T-helper 1 cell treated with Interleukin-12 subunit alpha and Interleukin-12 subunit beta and Interleukin-4 antibody, amounts not matched to agents 30 ng/mL and 1 ng/mL, for 36 hours (primary cell): ENCODE results near the gene CHRND. TPM values are rescaled to one million over a fixed set of nuclear protein-coding genes. Genes with fewer than 3 reads are reported as not detected.
"Not testable (repeated sequence)": the region's sequence is repeated elsewhere in the genome, so short reads cannot be mapped to it uniquely, and the experiment has no call there.

ENCODE experiments used
- intact Hi-C: fragments of 100-400 bp; cut with micrococcal nuclease; formaldehyde crosslinking; loops from one replicate; pipeline ENCODE4 v1.15.1; 2024
- total RNA-seq: library from RNA; stranded (reverse); gene quantifications from 2 replicates; pipeline ENCODE4 v1.2.3, GENCODE V29; 2022

CHRND gene
- total RNA-seq, 1 donor from 2014 or later = not detected

DNA sequence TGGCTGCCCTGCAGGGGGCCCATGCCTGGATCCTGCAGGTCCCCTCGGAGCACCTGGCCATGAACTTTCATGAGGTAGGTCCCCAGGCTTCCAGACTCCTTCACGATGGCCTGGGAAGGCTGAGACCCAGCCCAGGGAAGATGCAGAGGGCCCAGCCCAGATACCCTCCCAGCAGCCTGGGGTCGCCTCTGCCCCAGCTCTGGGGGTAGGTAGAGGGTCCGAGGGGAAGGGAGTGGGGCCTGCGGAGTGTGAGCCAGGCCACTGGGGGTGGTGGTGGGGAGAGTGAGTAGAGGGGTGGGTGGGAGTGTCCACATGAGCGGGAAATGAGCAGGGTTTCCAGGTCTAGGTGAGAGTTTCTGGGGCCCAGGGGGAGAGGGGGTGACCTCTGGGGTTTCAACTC, 1.2 kb upstream of the CHRND start:
- intact Hi-C loops = loop anchor here (10.0 kb wide), 1 partner anchor 620 kb away; no protein-coding TSS in a partner anchor

DNA sequence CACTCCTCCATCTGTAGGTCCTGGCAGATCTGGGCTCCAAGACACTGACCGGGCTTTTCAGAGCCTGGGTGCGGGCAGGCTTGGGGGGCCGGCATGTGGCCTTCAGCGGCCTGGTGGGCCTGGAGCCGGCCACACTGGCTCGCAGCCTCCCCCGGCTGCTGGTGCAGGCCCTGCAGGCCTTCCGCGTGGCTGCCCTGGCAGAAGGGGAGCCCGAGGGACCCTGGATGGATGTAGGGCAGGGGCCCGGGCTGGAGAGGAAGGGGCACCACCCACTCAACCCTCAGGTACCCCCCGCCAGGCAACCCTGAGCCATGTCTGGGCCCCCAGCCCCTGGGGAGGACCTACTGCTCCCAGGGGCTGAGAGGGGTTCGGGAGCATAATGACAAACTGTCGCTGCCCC, 761 bp upstream of the CHRND start:
- intact Hi-C loops = loop anchor here (10.0 kb wide), 1 partner anchor 620 kb away; no protein-coding TSS in a partner anchor

DNA sequence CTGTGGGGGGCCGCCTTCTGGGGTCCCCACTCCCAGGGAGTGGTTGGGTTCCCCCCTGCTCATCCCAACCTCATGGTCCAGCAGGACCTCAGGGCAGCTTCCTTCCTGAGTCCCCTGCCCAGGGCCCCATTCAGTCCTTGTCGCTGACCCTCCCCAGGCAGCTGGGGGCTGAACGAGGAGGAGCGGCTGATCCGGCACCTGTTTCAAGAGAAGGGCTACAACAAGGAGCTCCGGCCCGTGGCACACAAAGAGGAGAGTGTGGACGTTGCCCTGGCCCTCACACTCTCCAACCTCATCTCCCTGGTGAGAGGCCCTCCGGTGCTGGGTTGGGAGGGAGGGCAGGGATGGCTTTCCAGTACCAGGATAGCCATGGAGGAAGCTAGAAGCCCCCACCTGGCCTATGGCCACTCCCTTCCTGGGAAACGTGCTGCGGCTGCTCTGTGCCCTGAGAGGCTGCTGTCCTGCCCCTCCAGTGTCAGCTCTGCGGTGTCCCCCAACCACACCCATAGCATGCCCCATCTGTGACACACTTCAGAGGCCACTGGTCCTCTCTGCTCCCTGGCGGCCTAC, 497 bp downstream of the CHRND start:
- intact Hi-C loops = loop anchor here (10.0 kb wide), 1 partner anchor 622 kb away; no protein-coding TSS in a partner anchor

DNA sequence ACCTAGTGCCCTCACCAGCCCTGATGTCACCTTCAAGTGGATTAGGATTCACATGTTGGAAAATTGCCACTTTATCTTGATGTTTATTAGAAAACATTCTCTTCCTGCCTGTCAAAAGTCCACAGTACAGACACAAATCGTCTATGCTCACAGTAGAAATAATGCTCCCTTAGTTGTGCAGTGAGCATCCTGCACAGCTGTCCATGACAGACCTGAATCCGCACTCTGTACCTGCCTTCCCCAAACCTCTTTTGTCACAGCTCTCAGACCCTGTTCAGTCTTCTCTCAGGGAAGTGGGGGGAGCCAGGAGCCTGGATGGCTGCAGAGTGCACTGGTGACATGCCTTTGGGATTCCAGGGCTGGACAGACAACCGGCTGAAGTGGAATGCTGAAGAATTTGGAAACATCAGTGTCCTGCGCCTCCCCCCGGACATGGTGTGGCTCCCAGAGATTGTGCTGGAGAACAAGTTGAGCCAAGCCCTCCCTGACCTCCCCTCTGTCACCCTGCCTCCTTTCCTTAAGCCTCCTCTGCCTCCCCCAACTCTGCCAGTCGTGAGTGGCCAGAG, 2.0 kb downstream of the CHRND start:
- intact Hi-C loops = loop anchor here (10.0 kb wide), 1 partner anchor 623 kb away; no protein-coding TSS in a partner anchor

DNA sequence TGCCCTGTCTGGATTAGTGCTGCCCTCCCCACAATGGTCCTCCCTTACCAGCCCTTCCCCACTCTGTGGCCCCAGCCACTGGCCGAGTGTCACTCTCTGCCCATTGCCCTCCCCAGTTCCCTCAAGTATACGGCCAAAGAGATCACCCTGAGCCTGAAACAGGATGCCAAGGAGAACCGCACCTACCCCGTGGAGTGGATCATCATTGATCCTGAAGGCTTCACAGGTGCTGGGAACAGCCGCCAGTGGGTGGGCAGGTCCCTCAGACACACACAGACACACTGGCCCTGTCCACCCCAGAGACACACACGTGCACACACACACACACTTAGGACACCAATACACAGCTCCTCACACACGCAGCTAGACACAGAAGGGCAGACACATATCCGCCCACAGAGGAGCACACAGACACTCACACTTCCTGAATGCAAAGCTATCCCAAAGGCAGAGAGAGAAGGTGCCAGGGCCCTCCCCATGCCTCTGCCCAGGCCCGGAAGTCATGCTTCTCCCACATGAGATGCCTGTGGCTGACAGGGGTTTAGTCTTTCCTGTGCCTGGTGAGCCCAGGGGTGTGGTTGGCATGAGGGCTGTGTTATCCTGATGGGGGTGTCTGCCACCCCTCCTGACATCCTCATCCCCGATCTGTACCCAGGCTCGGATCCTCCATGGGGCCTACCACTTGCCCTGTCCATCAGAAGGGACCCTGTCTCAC, 2.9 kb downstream of the CHRND start:
- intact Hi-C loops = loop anchor here (10.0 kb wide), 1 partner anchor 624 kb away; no protein-coding TSS in a partner anchor

DNA sequence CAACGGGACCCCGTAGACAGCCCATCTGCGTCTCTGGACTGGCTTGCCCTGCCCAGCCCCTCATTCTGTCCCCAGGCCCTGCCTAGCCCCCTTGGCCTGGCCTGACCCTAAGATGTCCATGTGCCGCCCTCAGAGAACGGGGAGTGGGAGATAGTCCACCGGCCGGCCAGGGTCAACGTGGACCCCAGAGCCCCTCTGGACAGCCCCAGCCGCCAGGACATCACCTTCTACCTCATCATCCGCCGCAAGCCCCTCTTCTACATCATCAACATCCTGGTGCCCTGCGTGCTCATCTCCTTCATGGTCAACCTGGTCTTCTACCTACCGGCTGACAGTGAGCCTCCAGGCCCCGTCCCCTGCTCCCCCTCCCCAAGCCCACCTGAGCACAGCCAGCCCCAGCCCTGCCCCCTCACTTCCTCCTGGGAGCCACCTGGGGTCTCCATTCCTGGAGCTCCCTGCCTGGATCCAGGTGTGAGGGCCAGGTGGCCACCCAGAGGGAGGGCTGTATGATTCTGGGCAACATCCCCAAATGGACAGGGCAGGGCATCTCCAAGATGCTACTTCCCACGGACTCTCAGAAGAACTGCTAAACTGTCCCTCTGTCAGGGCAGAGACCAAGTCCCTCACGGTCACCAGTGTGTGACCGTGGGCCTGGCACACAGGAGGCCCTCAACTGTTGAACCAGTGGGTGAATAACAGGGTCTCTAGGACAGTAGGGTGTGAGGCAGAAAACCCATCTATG, 4.0 kb downstream of the CHRND start:
- intact Hi-C loops = loop anchor here (10.0 kb wide), 1 partner anchor 625 kb away; no protein-coding TSS in a partner anchor

DNA sequence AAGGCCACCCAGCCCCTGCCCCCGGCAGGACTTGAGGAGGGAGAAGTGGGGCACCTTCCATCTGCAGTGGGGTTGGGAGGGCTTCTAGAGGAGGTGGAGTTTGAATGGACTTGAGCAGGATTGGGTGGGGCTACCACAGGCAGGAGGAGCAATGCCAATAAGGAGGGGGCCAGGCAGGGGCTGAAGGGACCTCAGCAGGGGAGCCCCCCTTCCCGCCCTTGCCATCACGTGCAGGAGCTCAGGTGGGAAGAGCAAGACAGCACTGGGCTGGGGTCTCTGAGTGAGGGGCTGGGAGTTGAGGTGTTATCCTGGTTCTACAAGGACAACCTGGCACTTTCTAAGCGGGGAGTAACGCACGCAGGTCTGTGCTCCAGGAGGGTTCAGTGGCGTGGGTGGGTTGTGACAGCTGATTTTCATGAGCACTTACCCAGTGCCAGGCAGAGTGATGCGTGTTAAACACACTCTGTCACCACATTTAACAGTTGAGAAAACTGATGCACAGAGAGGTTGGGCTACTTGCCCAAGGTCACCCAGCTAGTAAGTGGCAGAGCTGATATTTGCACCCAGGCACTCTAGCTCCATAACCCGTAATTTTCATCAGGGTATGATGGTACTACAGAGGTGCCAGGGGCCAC, 4.8 kb downstream of the CHRND start:
- intact Hi-C loops = no loop called here

DNA sequence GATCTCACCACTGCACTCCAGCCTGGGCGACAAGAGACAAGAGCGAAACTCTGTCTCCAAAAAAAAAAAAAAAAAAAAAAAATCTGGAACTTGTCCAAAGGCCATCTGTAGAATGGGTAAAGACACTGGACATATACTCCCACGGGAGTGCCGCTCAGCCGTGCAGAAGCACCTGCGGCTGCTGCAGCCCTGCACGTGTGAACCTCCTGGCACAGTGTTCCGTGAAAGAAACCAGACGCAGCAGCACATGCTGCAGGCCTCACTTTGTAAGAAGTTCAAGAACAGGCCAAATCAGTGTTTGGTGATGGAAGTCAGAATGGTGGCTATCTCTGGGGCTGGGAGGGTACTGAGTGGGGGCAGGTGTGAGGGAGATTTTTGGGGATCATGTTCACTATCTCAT, 6.5 kb downstream of the CHRND start:
- intact Hi-C loops = no loop called here

DNA sequence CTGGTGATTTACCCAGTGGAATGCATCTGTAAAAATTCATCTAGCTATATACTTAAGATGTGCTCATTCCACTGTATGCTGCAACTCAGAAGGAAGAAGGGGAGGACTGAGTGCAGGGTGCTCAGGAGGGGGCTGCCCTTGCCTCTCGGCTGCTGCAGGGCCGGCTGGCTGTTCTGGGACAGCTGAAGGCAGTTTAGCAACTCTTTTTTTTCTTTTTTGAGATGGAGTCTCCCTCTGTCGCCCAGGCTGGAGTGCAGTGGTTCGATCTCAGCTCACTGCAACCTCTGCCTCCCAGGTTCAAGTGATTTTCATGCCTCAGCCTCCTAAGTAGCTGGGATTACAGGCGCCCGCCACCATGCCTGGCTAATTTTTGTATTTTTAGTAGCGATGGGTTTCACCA, 6.9 kb downstream of the CHRND start:
- intact Hi-C loops = not testable (repeated sequence)

DNA sequence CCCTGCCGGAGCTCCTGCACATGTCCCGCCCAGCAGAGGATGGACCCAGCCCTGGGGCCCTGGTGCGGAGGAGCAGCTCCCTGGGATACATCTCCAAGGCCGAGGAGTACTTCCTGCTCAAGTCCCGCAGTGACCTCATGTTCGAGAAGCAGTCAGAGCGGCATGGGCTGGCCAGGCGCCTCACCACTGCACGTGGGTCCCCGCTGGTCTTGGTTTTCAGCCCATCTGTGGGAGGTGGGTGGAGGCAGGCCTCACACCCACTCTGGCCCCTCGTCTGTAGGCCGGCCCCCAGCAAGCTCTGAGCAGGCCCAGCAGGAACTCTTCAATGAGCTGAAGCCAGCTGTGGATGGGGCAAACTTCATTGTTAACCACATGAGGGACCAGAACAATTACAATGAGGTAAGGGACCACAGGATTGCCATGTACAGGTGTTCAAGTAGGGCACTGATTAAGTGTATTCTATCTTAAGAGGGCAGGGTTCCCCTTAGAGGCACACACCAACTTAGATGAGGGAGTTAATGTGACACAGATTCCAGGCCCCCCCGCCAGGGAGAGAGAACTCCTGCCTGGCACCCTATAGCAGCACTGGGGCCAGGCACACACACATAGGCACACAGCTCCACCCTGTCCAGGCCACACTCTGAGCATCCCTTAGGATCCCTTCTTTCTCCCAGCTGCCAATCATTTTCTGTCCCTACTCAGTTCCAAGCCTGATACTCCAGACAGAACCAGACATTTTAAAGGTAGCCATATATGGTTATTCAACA, 8.2 kb downstream of the CHRND start:
- intact Hi-C loops = no loop called here

DNA sequence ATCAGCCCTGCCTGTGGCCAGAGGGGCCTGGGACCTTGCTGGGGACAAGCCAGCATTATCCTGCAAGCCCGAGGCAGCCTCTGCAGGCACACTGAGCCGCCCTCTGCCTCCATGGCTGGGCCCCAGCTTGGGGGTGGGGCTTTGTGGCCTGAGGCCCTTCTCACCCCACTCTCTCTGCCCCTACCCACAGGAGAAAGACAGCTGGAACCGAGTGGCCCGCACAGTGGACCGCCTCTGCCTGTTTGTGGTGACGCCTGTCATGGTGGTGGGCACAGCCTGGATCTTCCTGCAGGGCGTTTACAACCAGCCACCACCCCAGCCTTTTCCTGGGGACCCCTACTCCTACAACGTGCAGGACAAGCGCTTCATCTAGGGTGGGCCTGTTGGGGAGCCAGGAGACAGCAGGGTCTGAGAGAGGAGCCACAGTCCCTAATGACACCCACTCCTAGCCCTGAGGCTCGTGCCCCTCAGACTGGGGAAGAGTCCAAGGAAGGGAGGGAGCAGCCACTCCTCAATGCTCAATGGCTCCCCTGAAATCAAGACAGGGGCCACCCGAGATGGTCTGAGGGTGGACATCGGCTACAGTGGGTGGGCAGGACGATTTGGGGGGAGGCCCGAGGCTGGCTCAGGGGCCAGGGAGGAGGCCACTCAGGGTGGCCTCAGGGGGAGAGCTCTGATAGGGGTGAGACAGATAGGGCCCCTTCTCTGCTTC, 9.1 kb downstream of the CHRND start:
- intact Hi-C loops = no loop called here

DNA sequence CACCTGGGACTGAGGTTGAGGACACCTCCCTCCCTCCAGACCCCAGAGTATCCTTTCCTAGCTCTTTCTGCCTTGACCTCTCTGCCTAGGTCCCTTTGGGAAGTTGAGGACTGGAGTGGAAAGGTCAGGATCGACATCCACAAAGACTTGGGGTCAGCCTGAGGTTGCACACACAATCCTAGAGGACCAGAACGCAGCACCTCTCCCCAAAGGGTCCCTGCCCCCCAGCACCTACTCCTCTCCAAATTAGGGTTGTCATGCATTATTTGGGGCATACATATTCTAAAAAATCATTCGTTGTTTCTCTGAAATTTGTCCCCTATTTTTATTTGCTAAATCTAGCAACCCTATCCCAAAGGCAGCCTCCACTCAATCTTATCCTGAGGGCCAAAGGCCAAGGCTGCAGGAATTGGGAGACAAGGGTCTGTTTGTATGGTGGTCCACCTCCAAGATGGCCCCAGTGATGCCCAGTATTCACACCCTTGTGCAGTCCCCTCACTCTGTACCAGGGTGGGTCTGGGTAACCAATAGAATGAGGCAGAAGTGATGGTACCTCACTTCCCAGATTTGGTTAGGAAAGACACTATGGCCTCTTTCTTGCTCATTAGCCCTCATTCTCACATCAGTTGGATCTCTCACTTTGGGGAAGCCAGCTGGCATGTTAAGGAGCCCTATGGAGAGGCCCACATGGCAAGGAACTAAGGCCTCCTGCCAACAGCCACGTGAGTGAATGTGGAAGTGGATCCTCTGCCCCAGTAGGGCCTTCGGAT, 10.0 kb downstream of the CHRND start:
- intact Hi-C loops = no loop called here

DNA sequence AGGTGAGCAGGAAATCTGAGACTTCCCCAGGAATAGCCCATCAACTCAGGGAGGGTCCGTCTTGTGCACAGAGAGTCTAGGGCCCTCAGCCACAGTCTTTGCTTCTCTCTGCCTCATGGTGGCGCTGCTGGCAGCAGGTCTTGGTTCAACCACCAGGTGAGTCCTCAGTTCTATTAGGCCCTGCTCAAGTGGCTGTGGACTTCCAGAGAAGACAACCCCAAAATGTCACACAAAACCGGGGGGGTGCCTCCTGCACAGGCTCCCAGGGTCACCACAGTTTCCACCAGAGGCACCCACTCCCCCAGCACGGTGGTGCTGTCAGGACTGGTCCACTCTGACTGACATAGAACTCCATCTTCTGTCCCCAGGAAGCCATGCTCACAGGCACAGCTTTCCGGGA, 11.1 kb downstream of the CHRND start:
- intact Hi-C loops = no loop called here

DNA sequence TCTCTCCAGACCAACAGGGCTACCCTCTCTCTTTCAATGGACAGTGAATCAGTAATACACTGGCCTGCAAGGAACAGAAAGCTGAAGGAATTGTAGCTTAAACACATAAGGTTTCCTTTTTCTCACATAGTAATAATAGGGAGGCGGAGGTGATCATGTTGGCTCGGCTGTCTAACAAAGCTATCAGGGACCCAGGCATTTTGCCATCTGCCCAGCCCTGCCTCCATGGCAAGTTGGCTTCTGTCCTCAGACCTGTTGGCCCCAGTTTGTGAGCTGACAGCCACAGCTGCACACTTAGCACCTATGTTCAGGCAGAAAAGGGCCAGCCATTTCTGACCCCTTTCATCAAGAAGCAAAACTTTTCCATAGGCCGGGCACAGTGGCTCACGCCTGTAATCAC, 11.5 kb downstream of the CHRND start:
- intact Hi-C loops = no loop called here

DNA sequence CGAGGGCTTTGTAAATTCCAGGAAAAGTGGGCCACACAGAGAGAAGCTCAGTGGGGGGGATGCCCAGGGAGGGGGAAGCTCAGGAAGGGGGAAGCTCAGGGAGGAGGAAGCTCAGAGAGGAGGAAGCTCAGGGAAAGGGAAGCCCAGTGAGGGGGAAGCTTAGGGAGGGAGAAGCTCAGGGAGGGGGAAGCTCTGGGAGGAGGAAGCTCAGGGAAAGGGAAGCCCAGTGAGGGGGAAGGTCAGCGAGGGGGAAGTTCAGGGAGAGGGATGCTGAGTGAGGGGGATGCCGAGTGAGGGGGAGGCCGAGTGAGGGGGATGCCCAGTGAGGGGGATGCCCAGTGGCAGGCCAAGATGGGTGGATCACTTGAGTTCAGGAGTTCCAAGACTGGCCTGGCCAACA, 12.7 kb downstream of the CHRND start:
- intact Hi-C loops = no loop called here

DNA sequence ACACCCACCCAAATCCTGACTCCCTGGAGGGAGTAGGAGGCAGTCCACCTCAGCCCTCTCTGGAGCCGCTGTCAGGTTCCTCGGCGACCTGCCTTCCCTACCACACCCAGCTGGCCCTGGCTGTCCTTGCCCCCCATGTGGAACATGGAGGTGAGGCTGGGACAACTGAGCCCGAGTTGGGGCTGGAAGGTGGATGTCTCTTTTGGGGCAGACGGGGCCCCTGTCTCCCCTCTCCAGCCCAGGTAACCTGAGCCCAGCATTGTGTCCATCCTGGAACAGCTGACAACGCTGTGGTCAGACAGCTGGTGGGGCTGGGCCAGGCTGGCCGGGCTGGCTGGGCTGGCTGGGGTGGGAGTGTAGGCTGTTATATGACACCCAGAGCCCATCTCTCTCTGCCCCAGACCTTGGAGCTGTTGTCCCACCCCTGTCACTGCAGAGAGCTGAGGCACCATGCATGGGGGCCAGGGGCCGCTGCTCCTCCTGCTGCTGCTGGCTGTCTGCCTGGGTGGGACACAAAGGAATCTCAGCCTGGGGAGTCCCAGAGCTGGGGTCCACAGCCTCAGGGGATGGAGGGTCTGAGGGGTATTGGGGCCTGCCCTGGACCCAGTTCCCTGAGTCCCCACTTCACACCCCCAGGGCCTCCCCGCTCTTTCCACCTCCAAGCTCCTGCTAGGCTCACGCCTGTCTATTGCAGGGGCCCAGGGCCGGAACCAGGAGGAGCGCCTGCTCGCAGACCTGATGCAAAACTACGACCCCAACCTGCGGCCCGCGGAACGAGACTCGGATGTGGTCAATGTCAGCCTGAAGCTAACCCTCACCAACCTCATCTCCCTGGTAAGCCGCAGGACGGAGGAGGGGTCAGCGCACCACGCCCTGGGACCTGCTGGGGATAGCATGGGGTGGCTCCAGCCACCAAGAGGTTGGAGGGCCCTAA, 13.6 kb downstream of the CHRND start, which contains the start of gene CHRNG:
Gene CHRNG (plus strand): TSS at position 395 of the 934 bp plus-strand sequence. CDS start 56 bp downstream, at position 451.
- intact Hi-C loops = no loop called here

DNA sequence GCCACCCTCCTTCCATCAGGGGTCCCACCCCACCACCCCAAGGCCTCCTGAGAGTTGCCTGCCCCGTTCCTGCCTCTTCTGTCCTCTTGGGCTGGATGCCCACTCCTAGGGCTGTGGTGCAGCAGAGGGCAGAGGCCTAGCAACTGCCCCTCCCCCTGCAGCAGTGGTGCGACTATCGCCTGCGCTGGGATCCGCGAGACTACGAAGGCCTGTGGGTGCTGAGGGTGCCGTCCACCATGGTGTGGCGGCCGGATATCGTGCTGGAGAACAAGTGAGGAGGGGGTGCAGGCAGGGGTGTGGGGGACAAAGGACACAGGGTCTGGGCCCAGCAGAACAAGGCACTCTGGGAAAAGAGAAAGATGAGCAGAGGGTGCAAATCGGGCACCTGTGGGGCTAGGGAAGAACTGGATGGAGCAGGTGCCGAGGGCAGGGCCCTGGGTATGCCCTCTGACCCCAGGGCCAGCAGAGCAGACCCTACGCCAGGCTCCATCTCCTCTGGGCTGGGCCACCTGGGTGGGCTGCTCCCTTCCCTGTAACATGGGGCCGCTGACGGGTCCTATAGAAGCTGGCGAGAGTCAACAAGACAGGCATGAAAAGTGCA, 14.6 kb downstream of the CHRND start:
- intact Hi-C loops = no loop called here
